GM12878 (cell line): ENCODE measurements around the gene LST1. TPM values are rescaled to one million over a fixed set of nuclear protein-coding genes. Genes with fewer than 3 reads are reported as not detected.

Experiments
- BHLHE40 ChIP-seq, 2 experiments: fragments of 450-650 bp in 1 of 2; IDR thresholded peaks; 2 replicates each; pipeline ENCODE4 v1.6.1; 2011 to 2017; ENCODE audit warnings: low read depth in 2 of 2, borderline replicate concordance in 1 of 2, improper control_type of control experiment in 1 of 2, low read length in 1 of 2, mild to moderate bottlenecking in 1 of 2
- BRCA1 ChIP-seq: IDR thresholded peaks from 2 replicates; pipeline ENCODE4 v1.6.1; 2011; ENCODE audit warnings: low read depth, low read length, improper control_type of control experiment
- CREB1 ChIP-seq: IDR thresholded peaks from 2 replicates; pipeline ENCODE4 v1.6.1; 2012; ENCODE audit warnings: low read depth, mild to moderate bottlenecking, inconsistent platforms
- E4F1 ChIP-seq: fragments of 450-650 bp; IDR thresholded peaks from 2 replicates; pipeline ENCODE4 v1.6.1; 2018; ENCODE audit warnings: borderline replicate concordance, mild to moderate bottlenecking; ENCODE audit not compliant: partially characterized antibody
- FOXK2 ChIP-seq: fragments of 450-650 bp; IDR thresholded peaks from 2 replicates; pipeline ENCODE4 v1.6.1; 2017; ENCODE audit warnings: mild to moderate bottlenecking, moderate library complexity
- IKZF1 ChIP-seq: fragments of 450-650 bp; conservative IDR thresholded peaks from 2 replicates; pipeline ENCODE4 v1.6.1; 2017; ENCODE audit warnings: antibody characterized with exemption, mild to moderate bottlenecking
- IRF4 ChIP-seq: IDR thresholded peaks from 2 replicates; pipeline ENCODE4 v1.6.1; 2011; ENCODE audit warnings: low read depth, low read length
- PBX3 ChIP-seq: IDR thresholded peaks from 2 replicates; pipeline ENCODE4 v1.6.1; 2011; ENCODE audit warnings: mild to moderate bottlenecking, low read depth, low read length, moderate library complexity; ENCODE audit not compliant: insufficient replicate concordance
- RFX5 ChIP-seq: IDR thresholded peaks from 2 replicates; pipeline ENCODE4 v1.6.1; 2011; ENCODE audit warnings: low read depth, low read length, improper control_type of control experiment
- SMAD5 ChIP-seq: IDR thresholded peaks from 2 replicates; pipeline ENCODE4 v1.6.1; 2016; ENCODE audit warnings: antibody characterized with exemption, low read depth
- TAF1 ChIP-seq: IDR thresholded peaks from 2 replicates; pipeline ENCODE4 v1.6.1; 2011; ENCODE audit warnings: mild to moderate bottlenecking, low read depth, low read length, borderline replicate concordance
- TCF3 ChIP-seq: IDR thresholded peaks from 2 replicates; pipeline ENCODE4 v1.6.1; 2012; ENCODE audit warnings: low read depth, mild to moderate bottlenecking, low read length, borderline replicate concordance; ENCODE audit not compliant: insufficient read depth
- WRNIP1 ChIP-seq: IDR thresholded peaks from 2 replicates; pipeline ENCODE4 v1.6.1; 2011; ENCODE audit warnings: low read depth, low read length, improper control_type of control experiment, borderline replicate concordance
- YY1 ChIP-seq: IDR thresholded peaks from 2 replicates; pipeline ENCODE4 v1.6.1; 2011; ENCODE audit warnings: low read depth, mild to moderate bottlenecking, low read length
- ZNF207 ChIP-seq: fragments of 450-650 bp; IDR thresholded peaks from 2 replicates; pipeline ENCODE4 v1.6.1; 2014; ENCODE audit warnings: antibody characterized with exemption, mild to moderate bottlenecking, borderline replicate concordance
- ZNF384 ChIP-seq: IDR thresholded peaks from 2 replicates; pipeline ENCODE4 v1.6.1; 2012; ENCODE audit warnings: low read depth, mild to moderate bottlenecking, low read length, improper control_type of control experiment, borderline replicate concordance
- polyA plus RNA-seq, 11 experiments: library from polyadenylated mRNA; depleted of rRNA in 4 of 11; unstranded in 6 of 11; stranded (reverse) in 5 of 11; fragments of >200 nt; fragmentation: Nextera tagmentation in 4 of 11; fragmentation: Illumina TruSeq in 1 of 11; extraction: Ambion mirVana in 4 of 11; extraction: Trizol in 1 of 11; gene quantifications; 1 replicate in 1 of 11; 2 replicates in 10 of 11; pipeline versions ENCODE4 v1.2.1 to v1.2.3, GENCODE V29; 2011 to 2016; ENCODE audit warnings: inconsistent platforms in 2 of 11, missing spikeins in 2 of 11, low read depth in 1 of 11
- total RNA-seq, 4 experiments: library from RNA; depleted of rRNA in 3 of 4; stranded (reverse); fragments of >200 nt in 3 of 4; fragmentation: Illumina TruSeq in 1 of 4; extraction: Trizol in 1 of 4; gene quantifications; 2 replicates each; pipeline versions ENCODE4 v1.2.1 to v1.2.3, GENCODE V29; 2013 to 2021
- TF ChIP-seq, protein P1 (sequence below): IDR thresholded peaks from 2 replicates; pipeline ENCODE4 v1.6.1; 2012; ENCODE audit warnings: mild to moderate bottlenecking, low read depth, low read length
- TF ChIP-seq, protein P2 (sequence below): fragments of 450-650 bp; IDR thresholded peaks from 2 replicates; pipeline ENCODE4 v1.6.1; 2014; ENCODE audit warnings: mild to moderate bottlenecking
- TF ChIP-seq, protein P3 (sequence below): fragments of 450-650 bp; IDR thresholded peaks from 2 replicates; pipeline ENCODE4 v1.6.1; 2017; ENCODE audit warnings: mild to moderate bottlenecking, low read depth, inconsistent platforms; ENCODE audit not compliant: poor library complexity, severe bottlenecking

LST1 gene
- total and polyA plus RNA-seq, 10 of the 15 experiments (the other 5 are each of a cell fraction or from before 2014, with no cell fraction given) = 4.1 to 35.5 (median 16.4) TPM

GRCh38 chr6:31559958-31560696 is 25.9 kb upstream of the LST1 start (continued):
- TF ChIP-seq, protein P1, sequence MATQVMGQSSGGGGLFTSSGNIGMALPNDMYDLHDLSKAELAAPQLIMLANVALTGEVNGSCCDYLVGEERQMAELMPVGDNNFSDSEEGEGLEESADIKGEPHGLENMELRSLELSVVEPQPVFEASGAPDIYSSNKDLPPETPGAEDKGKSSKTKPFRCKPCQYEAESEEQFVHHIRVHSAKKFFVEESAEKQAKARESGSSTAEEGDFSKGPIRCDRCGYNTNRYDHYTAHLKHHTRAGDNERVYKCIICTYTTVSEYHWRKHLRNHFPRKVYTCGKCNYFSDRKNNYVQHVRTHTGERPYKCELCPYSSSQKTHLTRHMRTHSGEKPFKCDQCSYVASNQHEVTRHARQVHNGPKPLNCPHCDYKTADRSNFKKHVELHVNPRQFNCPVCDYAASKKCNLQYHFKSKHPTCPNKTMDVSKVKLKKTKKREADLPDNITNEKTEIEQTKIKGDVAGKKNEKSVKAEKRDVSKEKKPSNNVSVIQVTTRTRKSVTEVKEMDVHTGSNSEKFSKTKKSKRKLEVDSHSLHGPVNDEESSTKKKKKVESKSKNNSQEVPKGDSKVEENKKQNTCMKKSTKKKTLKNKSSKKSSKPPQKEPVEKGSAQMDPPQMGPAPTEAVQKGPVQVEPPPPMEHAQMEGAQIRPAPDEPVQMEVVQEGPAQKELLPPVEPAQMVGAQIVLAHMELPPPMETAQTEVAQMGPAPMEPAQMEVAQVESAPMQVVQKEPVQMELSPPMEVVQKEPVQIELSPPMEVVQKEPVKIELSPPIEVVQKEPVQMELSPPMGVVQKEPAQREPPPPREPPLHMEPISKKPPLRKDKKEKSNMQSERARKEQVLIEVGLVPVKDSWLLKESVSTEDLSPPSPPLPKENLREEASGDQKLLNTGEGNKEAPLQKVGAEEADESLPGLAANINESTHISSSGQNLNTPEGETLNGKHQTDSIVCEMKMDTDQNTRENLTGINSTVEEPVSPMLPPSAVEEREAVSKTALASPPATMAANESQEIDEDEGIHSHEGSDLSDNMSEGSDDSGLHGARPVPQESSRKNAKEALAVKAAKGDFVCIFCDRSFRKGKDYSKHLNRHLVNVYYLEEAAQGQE = peak; percentile 32; the same call in 1 of the 2 replicates
- TF ChIP-seq ZNF207 (no peak), TAF1 (peak; percentile 10; the same call in 1 of the 2 replicates), SMAD5 (no peak), FOXK2 (no peak), RFX5 (no peak), WRNIP1 (peak; percentile 68; the same call in 1 of the 2 replicates), BRCA1 (no peak), YY1 (peak; percentile 46; the same call in 1 of the 2 replicates), BHLHE40 (IDR thresholded peaks at IDR 0.05; ENCODE audit: borderline replicate concordance in 1 of 2, low read depth in 2 of 2, low read length in 1 of 2) (peak; percentile 68 to 72; a peak in 3 of 4 replicates), E4F1 (no peak), ZNF384 (no peak), TCF3 (peak; percentile 75), IRF4 (0 out of 2 replicates have a peak, but pooled peaks have one; percentile 32), CREB1 (no peak; the same call in 1 of the 2 replicates), PBX3 (no peak), IKZF1 (peak; percentile 92)
- TF ChIP-seq, protein P2, sequence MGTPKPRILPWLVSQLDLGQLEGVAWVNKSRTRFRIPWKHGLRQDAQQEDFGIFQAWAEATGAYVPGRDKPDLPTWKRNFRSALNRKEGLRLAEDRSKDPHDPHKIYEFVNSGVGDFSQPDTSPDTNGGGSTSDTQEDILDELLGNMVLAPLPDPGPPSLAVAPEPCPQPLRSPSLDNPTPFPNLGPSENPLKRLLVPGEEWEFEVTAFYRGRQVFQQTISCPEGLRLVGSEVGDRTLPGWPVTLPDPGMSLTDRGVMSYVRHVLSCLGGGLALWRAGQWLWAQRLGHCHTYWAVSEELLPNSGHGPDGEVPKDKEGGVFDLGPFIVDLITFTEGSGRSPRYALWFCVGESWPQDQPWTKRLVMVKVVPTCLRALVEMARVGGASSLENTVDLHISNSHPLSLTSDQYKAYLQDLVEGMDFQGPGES = no peak
- TF ChIP-seq, protein P3, sequence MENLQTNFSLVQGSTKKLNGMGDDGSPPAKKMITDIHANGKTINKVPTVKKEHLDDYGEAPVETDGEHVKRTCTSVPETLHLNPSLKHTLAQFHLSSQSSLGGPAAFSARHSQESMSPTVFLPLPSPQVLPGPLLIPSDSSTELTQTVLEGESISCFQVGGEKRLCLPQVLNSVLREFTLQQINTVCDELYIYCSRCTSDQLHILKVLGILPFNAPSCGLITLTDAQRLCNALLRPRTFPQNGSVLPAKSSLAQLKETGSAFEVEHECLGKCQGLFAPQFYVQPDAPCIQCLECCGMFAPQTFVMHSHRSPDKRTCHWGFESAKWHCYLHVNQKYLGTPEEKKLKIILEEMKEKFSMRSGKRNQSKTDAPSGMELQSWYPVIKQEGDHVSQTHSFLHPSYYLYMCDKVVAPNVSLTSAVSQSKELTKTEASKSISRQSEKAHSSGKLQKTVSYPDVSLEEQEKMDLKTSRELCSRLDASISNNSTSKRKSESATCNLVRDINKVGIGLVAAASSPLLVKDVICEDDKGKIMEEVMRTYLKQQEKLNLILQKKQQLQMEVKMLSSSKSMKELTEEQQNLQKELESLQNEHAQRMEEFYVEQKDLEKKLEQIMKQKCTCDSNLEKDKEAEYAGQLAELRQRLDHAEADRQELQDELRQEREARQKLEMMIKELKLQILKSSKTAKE = peak; percentile 98
